Spleen (tissue), 11 donors: ENCODE data around the gene FAM171A2. TPM values are rescaled to one million over a fixed set of nuclear protein-coding genes. Genes with fewer than 3 reads are reported as not detected.

Source experiments
- DNase-seq: peaks from one replicate; pipeline ENCODE4 v3.0.0-alpha.2; 2020
- H3K27ac ChIP-seq, 8 donors: fragments of 200-600 bp; sonication (generic) in 7 of 8; 1 replicate in 4 of 8; 2 replicates in 4 of 8; pipeline versions ENCODE4 v1.5.0 to v1.8.0; 2016 to 2021; ENCODE audit warnings: inconsistent platforms in 4 of 8, mild to moderate bottlenecking in 4 of 8, moderate library complexity in 1 of 8
- H3K27me3 ChIP-seq, 7 donors: fragments of 200-600 bp; sonication (generic) in 6 of 7; replicated peaks in 1 of 7; 1 replicate in 4 of 7; 2 replicates in 3 of 7; pipeline versions ENCODE4 v1.5.0 to v1.8.0; 2016 to 2021; ENCODE audit warnings: inconsistent platforms in 3 of 7, mild to moderate bottlenecking in 1 of 7
- H3K36me3 ChIP-seq, 6 donors: fragments of 200-600 bp; sonication (generic) in 5 of 6; 1 replicate in 4 of 6; 2 replicates in 2 of 6; pipeline versions ENCODE4 v1.5.0 to v1.8.0; 2016 to 2021; ENCODE audit warnings: inconsistent platforms in 2 of 6
- H3K4me1 ChIP-seq, 6 donors: fragments of 200-600 bp; sonication (generic) in 5 of 6; 1 replicate in 3 of 6; 2 replicates in 3 of 6; pipeline versions ENCODE4 v1.5.0 to v1.8.0; 2016 to 2021; ENCODE audit warnings: inconsistent platforms in 3 of 6
- H3K4me3 ChIP-seq, 8 donors: fragments of 200-600 bp; sonication (generic) in 7 of 8; 1 replicate in 4 of 8; 2 replicates in 4 of 8; pipeline versions ENCODE4 v1.5.0 to v1.8.0; 2016 to 2021; ENCODE audit warnings: inconsistent platforms in 4 of 8, mild to moderate bottlenecking in 4 of 8, moderate library complexity in 2 of 8
- H3K9me3 ChIP-seq, 8 donors: fragments of 200-600 bp; sonication (generic) in 7 of 8; 1 replicate in 4 of 8; 2 replicates in 4 of 8; pipeline versions ENCODE4 v1.5.0 to v1.8.0; 2016 to 2021; ENCODE audit warnings: inconsistent platforms in 4 of 8
- POLR2A ChIP-seq, 3 donors: fragments of 450-650 bp; IDR thresholded peaks; one replicate each; pipeline ENCODE4 v1.5.1; 2017; ENCODE audit warnings: antibody characterized with exemption in 3 of 3, mild to moderate bottlenecking in 1 of 3
- POLR2AphosphoS5 ChIP-seq, 3 donors: sonication (generic); formaldehyde crosslinking; IDR thresholded peaks; one replicate each; pipeline ENCODE4 v1.5.1; 2017; ENCODE audit warnings: antibody characterized with exemption in 3 of 3
- WGBS, 5 donors: extraction: QIAGEN DNeasy Blood & Tissue Kit in 3 of 5; methylation state at CpG; one replicate each; pipeline versions ENCODE4 v1.1.5 to v1.1.7; 2013 to 2018; 5-methylcytosine and 5-hydroxymethylcytosine counted together
- intact Hi-C: fragments of 100-400 bp; cut with DNase I; formaldehyde crosslinking; loops from one replicate; pipeline ENCODE4 v1.15.0; 2023; ENCODE audit warnings: low total_unique reads
- polyA plus RNA-seq, 3 donors: library from polyadenylated mRNA; stranded (reverse); fragments of 200-250 nt; gene quantifications; one replicate each; pipeline ENCODE4 v1.2.1, GENCODE V29; 2013
- total RNA-seq, 7 donors: library from RNA; depleted of rRNA in 3 of 7; stranded (reverse); fragments of >200 nt in 3 of 7; fragmentation: NEBNext Ultra II Directional in 4 of 7; extraction: Animal tissue kit (Norgen Biotek cat#: 25700) in 4 of 7; gene quantifications; one replicate each; pipeline versions ENCODE4 v1.1.0 to v1.2.1, GENCODE V29; 2016 to 2021
- TF ChIP-seq, protein P1 (sequence below), 11 experiments: fragments of 200-600 bp in 7 of 11; fragments of 450-650 bp in 4 of 11; sonication (generic) in 4 of 11; IDR thresholded peaks in 8 of 11; conservative IDR thresholded peaks in 3 of 11; 1 replicate in 7 of 11; 2 replicates in 4 of 11; pipeline versions ENCODE4 v1.4.0 to v1.8.0; 2016 to 2021; ENCODE audit warnings: antibody characterized with exemption in 11 of 11, inconsistent platforms in 4 of 11, mild to moderate bottlenecking in 1 of 11
- donor health status: healthy with polysubstance abuse.
- donor health status: DM: no; HTN: no; CAD: no; lungs with moderate emphysema.
- donor health status: DM: no; HTN: no; CAD: no.
- donor health status: Bipolar disorder and iron deficiency.
- donor health status: healthy.
- donor health status: DM: no; HTN: no; CAD: no.
- donor health status: DM: yes; HTN: yes; CAD: no.

Gene FAM171A2
- total and polyA plus RNA-seq, 10 donors: 0.11 to 2.5 (median 0.67) TPM

DNA sequence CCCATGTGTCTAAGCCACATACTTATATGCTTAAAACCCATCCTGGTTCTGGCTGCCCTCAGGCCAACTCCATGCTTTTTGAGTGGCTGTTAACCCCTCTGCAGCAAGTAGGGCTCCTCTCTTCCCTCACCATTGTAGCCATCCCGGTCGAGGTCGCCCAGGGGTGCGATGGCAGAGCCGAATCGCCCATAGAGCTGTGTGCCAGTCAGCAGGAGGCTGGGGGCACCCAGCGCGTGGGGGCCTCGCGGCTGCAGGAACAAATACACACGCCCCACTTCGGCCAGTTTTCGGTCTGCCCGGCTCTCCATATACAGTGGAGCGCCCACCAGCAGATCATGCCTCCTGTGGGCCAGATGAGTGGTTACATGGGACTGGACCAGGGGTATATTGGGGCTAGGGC is 19.7 kb upstream of the FAM171A2 start:
- DNase-seq: no peak
- TF ChIP-seq POLR2A (IDR thresholded peaks at IDR 0.05) (no peak), POLR2AphosphoS5 (IDR thresholded peaks at IDR 0.05) (no peak)
- TF ChIP-seq, protein P1, sequence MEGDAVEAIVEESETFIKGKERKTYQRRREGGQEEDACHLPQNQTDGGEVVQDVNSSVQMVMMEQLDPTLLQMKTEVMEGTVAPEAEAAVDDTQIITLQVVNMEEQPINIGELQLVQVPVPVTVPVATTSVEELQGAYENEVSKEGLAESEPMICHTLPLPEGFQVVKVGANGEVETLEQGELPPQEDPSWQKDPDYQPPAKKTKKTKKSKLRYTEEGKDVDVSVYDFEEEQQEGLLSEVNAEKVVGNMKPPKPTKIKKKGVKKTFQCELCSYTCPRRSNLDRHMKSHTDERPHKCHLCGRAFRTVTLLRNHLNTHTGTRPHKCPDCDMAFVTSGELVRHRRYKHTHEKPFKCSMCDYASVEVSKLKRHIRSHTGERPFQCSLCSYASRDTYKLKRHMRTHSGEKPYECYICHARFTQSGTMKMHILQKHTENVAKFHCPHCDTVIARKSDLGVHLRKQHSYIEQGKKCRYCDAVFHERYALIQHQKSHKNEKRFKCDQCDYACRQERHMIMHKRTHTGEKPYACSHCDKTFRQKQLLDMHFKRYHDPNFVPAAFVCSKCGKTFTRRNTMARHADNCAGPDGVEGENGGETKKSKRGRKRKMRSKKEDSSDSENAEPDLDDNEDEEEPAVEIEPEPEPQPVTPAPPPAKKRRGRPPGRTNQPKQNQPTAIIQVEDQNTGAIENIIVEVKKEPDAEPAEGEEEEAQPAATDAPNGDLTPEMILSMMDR (IDR thresholded peaks at IDR 0.05 in 8 of 11, conservative IDR thresholded peaks at IDR 0.05 in 3 of 11): no peak
- H3K4me3 ChIP-seq: no peak overlapping the region
- no peaks in the 10 kb centered on the region for H3K36me3 ChIP-seq
- H3K27ac ChIP-seq: no peak overlapping the region
- H3K4me1 ChIP-seq: peaks cover 15 to 22% (median 18%) of the 10 kb centered on the region in 6 donors
- H3K27me3 ChIP-seq: peaks cover 0 to 76% (median 22%) of the 10 kb centered on the region in 7 donors
- no peaks in the 10 kb centered on the region for H3K9me3 ChIP-seq
- 93 to 97% (median 96%) methylated on average over 15 of the region's 15 CpGs for WGBS, 5 donors
- intact Hi-C loops: no loop called here

DNA sequence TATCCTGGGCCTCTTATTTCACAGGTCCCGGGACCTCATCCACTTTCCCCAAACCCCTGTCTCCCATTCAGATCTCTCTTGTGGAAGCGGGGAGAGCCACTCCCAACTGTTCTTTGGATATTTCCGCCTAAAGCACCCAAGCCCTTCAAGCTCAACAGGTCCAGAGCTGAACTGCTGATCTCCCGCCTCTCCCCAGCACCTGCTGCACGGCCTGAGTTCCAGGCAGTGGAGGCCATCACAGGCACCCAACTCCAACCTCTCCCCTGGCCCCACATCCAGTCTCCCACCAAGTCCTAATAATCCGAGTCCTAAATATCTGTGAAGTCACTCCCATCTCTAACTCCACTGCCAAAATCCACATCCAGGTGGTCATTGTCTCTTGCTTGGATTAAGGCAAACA is 19.3 kb upstream of the FAM171A2 start:
- TF ChIP-seq, protein P1 (IDR thresholded peaks at IDR 0.05 in 8 of 11, conservative IDR thresholded peaks at IDR 0.05 in 3 of 11): no peak
- no peak for TF ChIP-seq POLR2A (IDR thresholded peaks at IDR 0.05)
- TF ChIP-seq POLR2AphosphoS5 (IDR thresholded peaks at IDR 0.05): no peak
- intact Hi-C loops: no loop called here
- Histone ChIP-seq H3K4me3 (no peak overlapping the region), H3K27ac (no peak overlapping the region), H3K9me3 (no peaks in the 10 kb centered on the region), H3K4me1 (peaks cover 15 to 22% (median 18%) of the 10 kb centered on the region in 6 donors), H3K27me3 (peaks cover 0 to 76% (median 22%) of the 10 kb centered on the region in 7 donors), H3K36me3 (no peaks in the 10 kb centered on the region)
- whole genome bisulfite sequencing, 5 donors: 89 to 98% (median 91%) methylated on average over 6 of the region's 6 CpGs
- no peak for DNase-seq

DNA sequence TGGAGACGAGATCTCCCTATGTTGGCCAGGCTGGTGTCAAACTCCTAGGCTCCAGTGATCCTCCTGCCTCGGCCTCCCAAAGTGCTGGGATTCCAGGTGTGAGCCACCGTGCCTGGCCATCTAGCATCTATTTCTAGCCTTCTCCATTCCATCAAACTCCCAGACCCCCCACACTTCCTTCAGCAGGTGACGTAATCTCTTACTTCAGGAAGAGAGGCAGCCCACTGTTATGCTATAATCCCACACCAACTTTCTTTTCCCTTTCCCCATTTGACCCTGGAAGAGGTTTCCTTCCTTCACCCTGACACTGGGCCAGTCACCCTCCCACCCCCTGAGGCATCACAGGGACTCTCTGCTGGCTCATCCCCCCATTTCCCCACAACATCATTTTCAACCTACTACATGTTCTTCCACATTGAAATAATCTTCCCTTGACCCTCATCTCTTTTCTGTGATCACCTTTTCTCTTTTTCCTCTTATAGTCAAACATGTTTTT is 18.2 kb upstream of the FAM171A2 start:
- no peaks in the 10 kb centered on the region for H3K36me3 ChIP-seq
- WGBS, 5 donors: 63 to 77% (median 74%) methylated on average over 4 of the region's 4 CpGs
- peaks cover 15 to 22% (median 18%) of the 10 kb centered on the region in 6 donors for H3K4me1 ChIP-seq
- intact Hi-C loops: no loop called here
- no peaks in the 10 kb centered on the region for H3K9me3 ChIP-seq
- TF ChIP-seq, protein P1 (IDR thresholded peaks at IDR 0.05 in 8 of 11, conservative IDR thresholded peaks at IDR 0.05 in 3 of 11): no peak
- no peak for TF ChIP-seq POLR2AphosphoS5 (IDR thresholded peaks at IDR 0.05)
- no peak for TF ChIP-seq POLR2A (IDR thresholded peaks at IDR 0.05)
- H3K27me3 ChIP-seq: peaks cover 0 to 71% (median 22%) of the 10 kb centered on the region in 7 donors
- DNase-seq: no peak
- no peak overlapping the region for H3K4me3 ChIP-seq
- H3K27ac ChIP-seq: no peak overlapping the region

DNA sequence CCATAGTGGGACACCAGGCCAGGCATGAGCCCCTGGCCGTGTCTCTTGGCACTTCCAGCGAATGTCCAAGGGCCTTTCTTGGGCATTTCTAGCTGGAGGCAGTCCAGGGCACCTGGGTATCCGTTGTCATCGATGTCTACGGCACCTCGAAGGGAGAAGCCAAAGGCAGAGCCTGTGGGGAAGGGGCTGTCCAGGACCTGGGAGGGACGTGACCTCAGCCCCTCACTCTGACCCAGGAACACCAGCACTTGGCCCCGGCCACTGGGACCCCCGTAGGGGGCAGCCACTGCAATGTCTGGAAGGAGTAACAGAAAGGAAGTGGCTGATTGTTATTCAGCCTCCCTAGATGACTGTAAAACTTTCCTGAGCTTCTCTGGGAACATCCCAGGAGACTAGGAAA is 17.1 kb upstream of the FAM171A2 start:
- Histone ChIP-seq H3K4me3 (no peak overlapping the region), H3K4me1 (peaks cover 10 to 17% (median 14%) of the 10 kb centered on the region in 6 donors), H3K36me3 (no peaks in the 10 kb centered on the region), H3K27ac (no peak overlapping the region), H3K27me3 (peaks cover 0 to 69% (median 19%) of the 10 kb centered on the region in 7 donors), H3K9me3 (no peaks in the 10 kb centered on the region)
- 55 to 82% (median 75%) methylated on average over 5 to 9 of the region's 9 CpGs for WGBS, 5 donors
- no peak for DNase-seq
- TF ChIP-seq POLR2AphosphoS5 (IDR thresholded peaks at IDR 0.05): no peak
- TF ChIP-seq, protein P1 (IDR thresholded peaks at IDR 0.05 in 8 of 11, conservative IDR thresholded peaks at IDR 0.05 in 3 of 11): no peak
- TF ChIP-seq POLR2A (IDR thresholded peaks at IDR 0.05): no peak
- intact Hi-C loops: no loop called here
